ENCODE results near the gene FGFRL1. TPM values are rescaled to one million over a fixed set of nuclear protein-coding genes. Genes with fewer than 3 reads are reported as not detected.
A peak's percentile ranks its signal among the peaks of the same experiment; 100 is the strongest.

FGFRL1 gene
- total and polyA plus RNA-seq, 8 donors, result 15.4 to 42.8 (median 31.1) TPM

DNA sequence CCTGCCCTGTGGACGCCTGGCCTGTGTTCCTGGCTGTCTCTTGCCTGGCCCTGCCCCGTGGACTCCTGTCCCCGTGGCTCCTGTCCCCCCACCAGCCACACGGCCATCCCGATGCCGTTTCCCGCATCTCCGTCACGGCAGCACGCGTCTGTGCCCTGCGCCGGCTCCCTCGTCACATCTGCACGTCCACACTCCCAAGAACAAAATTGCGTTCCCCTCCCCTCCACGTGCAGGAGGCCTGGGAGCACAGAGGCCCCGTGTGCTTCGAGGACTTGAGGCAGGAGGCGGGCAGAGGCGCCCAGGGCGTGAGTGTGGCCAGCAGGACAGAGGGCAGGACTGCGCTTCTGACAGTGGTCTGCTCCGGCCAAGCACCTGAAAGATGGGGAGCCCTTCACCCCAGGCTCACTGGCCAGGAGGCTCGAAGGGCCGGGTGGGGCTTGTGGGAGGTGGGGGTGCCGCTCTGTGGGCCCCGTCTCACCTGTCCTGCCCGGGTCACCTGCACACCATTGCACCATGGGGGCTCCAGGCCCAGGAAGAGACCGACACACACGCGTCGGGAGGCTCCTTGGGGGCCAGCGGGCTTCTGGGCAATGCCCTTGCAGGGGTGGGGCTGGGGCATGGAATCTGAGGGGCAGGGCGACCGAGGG lies 17.3 kb downstream of the FGFRL1 start:
- ATAC-seq (no peak), DNase-seq (no peak), FAIRE-seq (no peak)
- no peaks in the 10 kb centered on the region for H3K27me3 ChIP-seq
- intact Hi-C loops (cut with DNase I), result no loop called here
- TF ChIP-seq CTCF (IDR thresholded peaks at IDR 0.05), result no peak
- H3K9me3 ChIP-seq, result no peaks in the 10 kb centered on the region
- peaks cover 0 to 9% (median 6%) of the 10 kb centered on the region in 3 donors for H3K36me3 ChIP-seq
- H3K4me1 ChIP-seq, result no peaks in the 10 kb centered on the region
- 66 to 78% methylated on average over 35 to 36 of the region's 36 CpGs for WGBS, 2 donors
- H3K4me3 ChIP-seq, result no peak overlapping the region
- H3K27ac ChIP-seq, result no peak overlapping the region

DNA sequence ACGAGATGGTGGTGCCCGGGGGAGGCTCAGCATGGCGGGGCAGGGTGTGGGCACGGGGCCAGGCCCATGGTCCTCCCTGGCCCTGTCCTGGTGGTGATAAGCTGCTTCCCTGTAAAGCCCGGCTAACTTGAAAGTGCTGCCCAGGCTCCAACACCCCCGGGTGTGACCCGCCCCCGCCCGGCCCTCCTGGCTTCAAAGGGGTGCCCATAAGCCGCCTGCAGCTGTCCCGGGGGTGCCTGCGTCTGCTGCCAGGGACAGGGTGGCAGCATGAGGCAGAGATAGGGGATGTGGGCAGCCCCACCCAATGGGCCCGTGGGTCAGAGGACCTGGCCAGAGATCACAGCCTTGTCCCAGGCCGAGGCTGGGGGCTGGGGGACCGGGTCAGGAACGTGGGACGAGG lies 18.1 kb downstream of the FGFRL1 start:
- TF ChIP-seq CTCF (IDR thresholded peaks at IDR 0.05), result no peak
- H3K36me3 ChIP-seq, result peaks cover 0 to 5% (median 2%) of the 10 kb centered on the region in 3 donors
- ATAC-seq, result no peak
- no peak for FAIRE-seq
- H3K4me1 ChIP-seq, result no peaks in the 10 kb centered on the region
- H3K27me3 ChIP-seq, result no peaks in the 10 kb centered on the region
- intact Hi-C loops (cut with DNase I), result no loop called here
- H3K4me3 ChIP-seq, result no peak overlapping the region
- no peak for DNase-seq
- no peaks in the 10 kb centered on the region for H3K9me3 ChIP-seq
- whole genome bisulfite sequencing, 2 donors, result 39 to 42% methylated on average over 17 of the region's 17 CpGs
- no peak overlapping the region for H3K27ac ChIP-seq

DNA sequence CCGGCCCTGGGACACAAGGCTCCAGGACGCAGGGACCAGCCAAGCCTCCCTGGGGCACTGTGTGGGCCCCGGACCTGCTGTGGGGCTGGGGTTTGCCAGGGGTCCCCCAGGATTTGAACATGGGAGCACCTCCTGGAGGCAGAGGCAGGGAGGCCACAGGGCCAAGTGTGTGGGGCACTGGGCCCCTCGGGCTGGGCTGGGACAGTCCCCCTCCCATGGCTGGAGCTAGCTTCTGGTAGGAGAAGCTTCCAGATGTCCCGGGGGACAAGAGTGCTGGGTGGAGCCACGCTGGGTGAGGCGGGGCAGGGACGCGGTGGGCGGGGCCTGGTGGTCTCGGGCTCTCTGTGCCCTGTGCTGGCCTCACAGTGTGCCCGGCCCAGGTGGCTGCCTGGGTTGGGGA lies 18.6 kb downstream of the FGFRL1 start:
- TF ChIP-seq CTCF (IDR thresholded peaks at IDR 0.05), result no peak
- Histone ChIP-seq H3K4me1 (no peaks in the 10 kb centered on the region), H3K27me3 (no peaks in the 10 kb centered on the region), H3K9me3 (no peaks in the 10 kb centered on the region), H3K27ac (no peak overlapping the region), H3K36me3 (no peaks in the 10 kb centered on the region), H3K4me3 (no peak overlapping the region)
- FAIRE-seq (no peak), ATAC-seq (peak in 1 of 4 donors; percentile 9), DNase-seq (no peak)
- intact Hi-C loops (cut with DNase I), result loop anchor here in 1 of 3 donors (10.0 kb wide), 1 partner anchor 745 kb away; no protein-coding TSS in a partner anchor
- WGBS, 2 donors, result 59 to 63% methylated on average over 6 to 12 of the region's 12 CpGs

DNA sequence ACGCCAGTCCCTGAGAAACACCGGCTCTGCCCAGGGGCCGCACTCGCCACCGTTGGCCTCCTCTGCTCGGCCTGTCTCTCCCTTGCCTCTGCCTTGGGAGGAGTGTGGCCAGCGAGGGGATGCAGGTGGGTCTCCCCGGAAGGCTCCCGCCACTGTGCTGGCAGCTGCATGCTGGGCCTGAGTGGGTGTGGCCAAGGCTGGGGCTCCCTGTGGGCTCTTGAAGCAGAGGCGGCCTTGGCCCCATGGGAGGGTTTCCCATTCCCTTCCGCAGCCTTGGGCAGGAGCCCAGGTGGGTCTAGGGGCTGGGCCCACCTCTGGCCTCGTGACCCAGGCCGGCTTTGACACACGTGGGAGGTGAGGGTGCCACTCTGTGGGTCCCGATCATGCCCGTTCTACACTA lies 19.1 kb downstream of the FGFRL1 start:
- no peaks in the 10 kb centered on the region for H3K27me3 ChIP-seq
- intact Hi-C loops (cut with DNase I), result loop anchor here in 1 of 3 donors (10.0 kb wide), 1 partner anchor 746 kb away; no protein-coding TSS in a partner anchor
- TF ChIP-seq CTCF (IDR thresholded peaks at IDR 0.05), result no peak
- no peak for DNase-seq
- no peak overlapping the region for H3K27ac ChIP-seq
- no peaks in the 10 kb centered on the region for H3K9me3 ChIP-seq
- H3K4me3 ChIP-seq, result no peak overlapping the region
- ATAC-seq, result peak in 2 of 4 donors; percentile 5 to 33
- WGBS, 2 donors, result 43 to 53% methylated on average over 14 to 16 of the region's 16 CpGs
- no peaks in the 10 kb centered on the region for H3K4me1 ChIP-seq
- no peak for FAIRE-seq
- H3K36me3 ChIP-seq, result no peaks in the 10 kb centered on the region

- 72 to 91% methylated on average over 7 to 8 of the region's 8 CpGs for WGBS, 2 donors
- ATAC-seq, result no peak
Measured at GRCh38 chr4:1031346-1031745, 19.9 kb downstream of the FGFRL1 start.

More at GRCh38 chr4:1031346-1031745, 19.9 kb downstream of the FGFRL1 start:
- Histone ChIP-seq H3K27me3 (no peaks in the 10 kb centered on the region), H3K4me3 (no peak overlapping the region), H3K4me1 (no peaks in the 10 kb centered on the region), H3K36me3 (no peaks in the 10 kb centered on the region), H3K9me3 (no peaks in the 10 kb centered on the region), H3K27ac (no peak overlapping the region)
- intact Hi-C loops (cut with DNase I), result loop anchor here in 1 of 3 donors (10.0 kb wide), 1 partner anchor 747 kb away; no protein-coding TSS in a partner anchor
- no peak for TF ChIP-seq CTCF (IDR thresholded peaks at IDR 0.05)
- no peak for DNase-seq
- FAIRE-seq, result no peak
